ENCODE results near the gene GALNT17. TPM values are rescaled to one million over a fixed set of nuclear protein-coding genes. Genes with fewer than 3 reads are reported as not detected.

The GALNT17 gene
- total RNA-seq, 1 donor: not detected

DNA sequence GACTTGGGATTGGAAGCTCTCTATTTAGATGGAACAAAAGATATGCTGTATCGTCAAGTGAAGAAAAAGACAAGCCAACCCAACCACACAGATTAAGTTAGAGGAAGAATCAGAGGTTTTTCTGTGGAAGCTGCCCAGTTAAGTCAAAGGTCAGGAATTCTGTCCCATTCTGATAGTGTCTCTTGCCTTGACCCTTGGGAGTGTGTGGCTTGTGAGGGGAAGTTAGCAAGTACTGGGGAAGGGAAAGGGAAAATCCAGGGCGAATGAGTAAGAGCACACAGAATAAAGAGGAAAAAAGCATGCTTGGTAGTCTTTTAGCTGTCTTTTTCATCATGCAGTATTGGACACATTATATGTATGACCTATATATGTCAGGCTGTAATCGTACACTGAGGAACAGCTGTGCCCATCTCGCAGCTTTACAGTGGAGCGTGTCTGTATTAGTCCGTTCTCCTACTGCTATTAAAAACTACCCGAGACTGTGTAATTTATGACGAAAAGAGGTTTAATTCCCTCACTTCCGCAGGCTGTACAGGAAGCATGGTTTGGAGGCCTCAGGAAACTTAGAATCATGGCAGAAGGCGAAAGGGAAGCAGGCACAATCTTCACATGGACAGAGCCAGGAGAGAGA, 197.2 kb downstream of the GALNT17 start:
- DNase-seq (ENCODE audit: low read depth in 2 of 3, low spot score in 2 of 3): no peak

DNA sequence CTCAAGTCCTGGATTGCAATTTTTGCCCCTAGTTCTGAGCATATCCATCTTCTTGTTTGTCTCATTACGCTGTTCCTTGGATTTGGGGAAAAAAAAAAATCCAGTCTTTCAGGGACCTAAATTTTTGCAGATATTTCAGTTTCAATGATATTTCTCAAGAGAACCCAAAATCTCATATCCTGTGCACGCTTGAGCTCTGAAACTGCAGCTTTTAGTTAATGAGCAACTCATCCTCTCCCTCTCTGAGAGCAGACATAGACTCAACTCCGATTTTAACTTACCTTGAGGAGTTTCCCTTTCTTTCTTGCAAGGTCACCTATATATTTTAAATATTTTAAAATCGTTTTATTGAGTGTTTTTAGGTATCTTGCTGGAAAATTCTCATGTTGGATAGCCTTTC, 200.3 kb downstream of the GALNT17 start:
- no peak for DNase-seq (ENCODE audit: low read depth in 2 of 3, low spot score in 2 of 3)

DNA sequence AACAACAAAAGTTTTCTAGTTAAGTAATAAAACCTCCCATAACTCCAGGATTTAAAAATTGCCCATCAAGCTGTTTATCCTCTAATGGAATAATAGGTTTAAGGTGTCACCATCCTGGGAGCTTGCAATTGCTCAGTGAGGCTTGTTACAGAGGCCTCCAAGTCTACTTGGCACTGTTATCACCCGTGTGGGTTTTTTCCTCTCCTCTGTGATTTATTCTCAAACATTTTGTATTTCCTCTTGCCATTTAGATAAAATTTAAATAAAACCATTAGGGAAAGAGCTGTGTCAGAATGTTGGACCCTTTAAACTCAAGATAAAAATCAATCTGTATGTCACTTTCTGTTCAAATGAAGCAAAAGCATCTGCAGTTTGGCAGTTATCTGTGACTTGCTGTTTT, 202.6 kb downstream of the GALNT17 start:
- no peak for DNase-seq (ENCODE audit: low read depth in 2 of 3, low spot score in 2 of 3)

DNA sequence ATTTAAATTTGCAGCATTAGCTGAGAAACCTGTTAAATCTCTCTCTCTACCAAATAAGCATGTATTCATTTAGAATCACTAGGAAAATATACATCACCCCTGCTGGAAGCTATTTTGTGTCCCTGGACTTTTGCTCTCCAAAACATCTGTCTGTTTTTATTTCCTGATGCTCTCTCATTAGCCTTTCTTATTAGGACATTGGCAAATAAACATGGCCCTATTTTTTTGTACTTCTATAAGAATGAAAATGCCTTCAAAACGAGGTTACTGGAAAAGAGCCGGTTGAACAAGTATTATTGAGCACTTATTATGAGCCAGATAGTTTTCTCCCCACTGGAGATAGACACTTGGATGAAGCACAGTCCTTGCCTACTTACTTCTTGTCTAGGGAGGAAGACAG, 206.9 kb downstream of the GALNT17 start:
- DNase-seq (ENCODE audit: low read depth in 2 of 3, low spot score in 2 of 3): no peak

DNA sequence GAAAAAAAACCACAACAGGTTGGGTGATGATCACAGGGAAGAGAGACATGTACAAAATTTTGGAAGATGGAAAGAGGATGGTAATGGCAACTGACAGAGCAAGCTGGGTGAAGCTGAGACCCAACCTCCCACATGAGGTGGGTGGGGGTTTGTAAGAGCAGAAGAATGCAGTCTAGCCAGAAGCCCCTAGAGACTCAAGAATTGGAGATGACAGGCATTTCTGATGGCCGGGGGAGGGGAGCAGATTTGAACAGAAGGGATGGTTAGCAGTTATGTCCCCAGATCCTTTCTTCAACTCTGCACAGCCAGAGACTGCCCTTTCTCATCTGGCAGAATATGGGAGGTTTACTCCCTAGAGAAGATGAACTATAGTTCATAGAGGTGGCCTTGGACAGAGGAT, 208.0 kb downstream of the GALNT17 start:
- no peak for DNase-seq (ENCODE audit: low read depth in 2 of 3, low spot score in 2 of 3)

DNA sequence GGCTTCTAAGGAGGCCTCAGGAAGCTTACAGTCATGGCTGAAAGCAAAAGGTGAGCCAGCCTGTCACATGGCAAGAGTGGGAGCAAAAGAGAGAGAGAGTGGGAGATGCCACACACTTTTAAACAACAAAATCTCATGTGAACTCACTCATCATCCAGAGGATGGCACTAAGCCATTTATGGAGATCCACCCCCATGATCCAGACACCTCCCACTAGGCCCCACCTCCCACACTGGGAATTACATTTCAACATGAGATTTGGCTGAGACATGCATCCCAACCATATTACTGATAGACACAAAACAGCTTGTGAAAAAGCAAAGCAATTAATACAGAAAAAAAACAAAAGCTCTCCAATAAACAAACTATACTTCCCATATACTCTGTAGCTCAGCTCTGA, 210.3 kb downstream of the GALNT17 start:
- no peak for DNase-seq (ENCODE audit: low read depth in 2 of 3, low spot score in 2 of 3)

DNA sequence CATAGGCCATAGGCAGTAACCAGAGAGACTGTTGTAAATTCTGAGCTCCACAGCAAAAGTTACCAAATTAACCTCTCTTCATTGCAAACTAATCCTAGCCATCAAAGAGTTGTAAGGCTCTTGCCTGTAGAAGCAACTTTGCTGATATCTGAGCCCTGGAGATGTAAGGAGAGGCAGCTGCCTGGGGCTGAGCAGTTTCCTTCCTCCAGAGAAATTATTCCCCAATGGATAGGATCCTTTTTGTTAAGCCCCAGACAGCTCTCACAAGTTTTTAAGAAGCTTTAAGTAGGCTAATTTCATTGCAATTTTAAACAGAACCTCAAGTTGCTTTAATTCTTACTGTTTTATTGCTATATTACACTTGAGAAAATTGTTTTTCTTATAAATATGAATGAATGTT, 211.1 kb downstream of the GALNT17 start:
- DNase-seq (ENCODE audit: low read depth in 2 of 3, low spot score in 2 of 3): no peak

DNA sequence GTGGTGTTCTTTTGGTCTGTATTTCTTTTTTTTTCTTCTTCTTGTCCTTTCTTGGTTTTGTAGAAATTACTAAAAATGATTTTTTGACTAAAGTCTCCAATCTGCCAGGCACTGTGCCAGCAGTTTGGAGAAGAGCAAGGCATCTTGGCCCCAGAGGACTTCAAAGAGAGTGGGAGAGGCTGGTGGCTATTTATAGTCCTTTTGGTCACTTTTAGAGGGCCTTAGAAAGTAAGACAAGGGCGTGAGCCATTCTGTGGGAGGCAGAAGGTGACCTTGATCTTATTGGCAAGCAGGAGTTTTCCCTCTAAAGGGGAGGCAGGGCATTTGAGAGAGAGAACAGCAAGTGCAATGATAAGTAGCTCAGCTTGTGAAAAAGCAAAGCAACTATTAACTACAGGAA, 211.9 kb downstream of the GALNT17 start:
- DNase-seq (ENCODE audit: low read depth in 2 of 3, low spot score in 2 of 3): no peak

DNA sequence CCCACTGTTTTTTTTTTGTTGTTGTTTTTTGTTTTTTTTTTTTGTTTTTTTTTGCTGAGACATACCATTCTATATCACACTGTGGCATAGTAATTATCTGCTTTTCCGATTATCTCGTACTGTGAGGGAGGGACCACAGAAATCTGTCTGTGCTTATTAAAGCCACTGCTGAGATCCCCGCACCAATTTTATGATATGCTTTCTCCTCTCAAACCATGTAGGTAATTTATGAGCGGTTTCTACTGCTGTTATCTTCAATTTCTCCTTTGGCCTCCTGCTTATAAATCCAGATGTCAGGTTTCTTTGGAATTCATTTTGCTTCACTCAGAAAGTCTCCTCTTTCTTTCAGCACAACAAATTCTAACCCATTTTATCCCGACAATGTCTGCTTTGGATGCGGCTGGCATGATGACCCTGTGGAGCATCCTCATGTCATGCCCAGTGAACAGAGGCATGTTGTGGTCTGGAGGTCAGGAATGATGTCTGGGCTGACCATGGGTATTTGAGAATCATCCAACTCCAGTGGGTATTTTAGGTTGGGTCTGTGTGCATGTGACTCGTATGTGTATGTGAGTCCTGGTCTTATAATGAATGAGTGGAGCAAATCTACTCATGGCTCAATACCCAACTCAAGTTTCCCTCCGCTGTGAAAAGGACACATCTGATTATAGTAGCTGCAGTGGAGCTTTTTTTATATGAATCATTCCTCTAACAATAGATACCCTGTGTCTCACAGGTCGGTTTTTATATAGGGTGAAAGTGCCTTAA, 213.4 kb downstream of the GALNT17 start:
- no peak for DNase-seq (ENCODE audit: low read depth in 2 of 3, low spot score in 2 of 3)

DNA sequence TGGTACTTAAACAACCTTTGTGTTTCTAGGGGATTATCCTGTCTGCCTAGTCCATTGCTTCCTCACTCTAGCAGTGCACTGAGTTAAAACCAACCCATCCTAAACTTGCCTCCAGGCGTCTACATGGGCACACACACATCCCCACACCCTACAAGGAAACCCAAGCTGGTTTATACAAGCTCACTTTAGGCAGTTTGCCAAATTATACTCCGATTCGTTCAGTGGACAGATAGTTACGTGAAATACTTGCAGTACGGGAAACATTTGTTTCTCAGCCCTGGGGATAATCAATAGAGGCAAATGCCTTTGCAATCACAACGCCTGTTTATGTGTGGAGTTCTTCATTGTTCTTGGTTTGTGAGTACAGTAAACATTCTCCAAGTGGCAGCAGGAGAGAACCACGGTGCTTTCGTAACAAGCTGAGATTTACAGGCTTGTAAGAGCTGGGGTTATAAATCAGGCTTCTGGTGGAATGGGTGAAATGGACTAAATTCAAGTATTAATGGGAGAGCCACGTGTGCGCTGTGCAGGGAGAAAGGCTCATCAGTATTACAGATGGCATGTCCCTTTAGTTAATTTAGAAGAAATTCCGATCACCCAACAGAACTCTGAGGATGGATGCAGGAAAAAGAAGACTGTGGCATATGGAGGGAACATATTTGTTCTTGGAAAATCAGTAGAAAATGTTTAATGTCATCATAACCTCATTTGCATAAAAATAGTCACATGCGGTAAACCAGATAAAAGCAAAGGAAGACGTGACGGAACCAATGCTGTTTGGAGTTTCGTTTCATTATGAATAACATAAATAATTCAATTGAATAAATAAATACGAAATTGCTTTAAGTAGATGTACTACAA, 217.1 kb downstream of the GALNT17 start:
- no peak for DNase-seq (ENCODE audit: low read depth in 2 of 3, low spot score in 2 of 3)

DNA sequence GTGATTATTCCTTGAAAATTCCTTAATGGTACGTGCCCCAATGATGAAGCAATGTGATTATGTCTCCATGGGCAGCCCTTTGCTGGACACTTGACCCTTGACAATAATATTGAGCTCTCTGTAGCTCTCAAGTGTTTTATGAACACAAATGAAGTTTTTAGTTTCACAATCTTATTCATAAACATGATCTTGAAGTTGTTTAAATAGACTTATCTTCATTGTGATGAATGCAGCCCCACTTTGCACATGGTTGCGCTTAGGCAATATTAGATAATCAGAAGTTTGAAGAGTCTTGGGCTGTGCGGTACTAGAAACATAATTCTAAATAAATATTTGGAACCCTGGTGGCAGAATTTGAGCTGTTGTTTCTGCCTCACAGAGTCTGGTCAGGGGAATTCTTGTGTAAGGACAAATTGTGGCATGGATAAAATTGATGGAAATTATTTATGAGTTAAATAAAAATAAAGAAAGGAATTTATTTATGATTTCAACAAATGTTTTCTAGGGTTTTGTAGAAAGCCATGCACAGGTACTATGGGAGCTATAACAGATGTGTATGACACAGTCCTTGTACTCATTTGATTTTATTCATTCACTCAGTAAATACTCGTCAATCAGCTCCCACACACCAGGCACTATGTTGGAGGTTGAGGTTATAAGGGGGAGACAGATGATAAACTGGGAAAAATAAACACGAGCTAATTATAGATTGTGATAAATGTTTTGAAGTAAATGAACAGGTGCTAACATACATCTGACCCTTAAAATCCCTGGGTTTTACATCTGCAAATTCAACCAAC, 217.9 kb downstream of the GALNT17 start:
- no peak for DNase-seq (ENCODE audit: low read depth in 2 of 3, low spot score in 2 of 3)

DNA sequence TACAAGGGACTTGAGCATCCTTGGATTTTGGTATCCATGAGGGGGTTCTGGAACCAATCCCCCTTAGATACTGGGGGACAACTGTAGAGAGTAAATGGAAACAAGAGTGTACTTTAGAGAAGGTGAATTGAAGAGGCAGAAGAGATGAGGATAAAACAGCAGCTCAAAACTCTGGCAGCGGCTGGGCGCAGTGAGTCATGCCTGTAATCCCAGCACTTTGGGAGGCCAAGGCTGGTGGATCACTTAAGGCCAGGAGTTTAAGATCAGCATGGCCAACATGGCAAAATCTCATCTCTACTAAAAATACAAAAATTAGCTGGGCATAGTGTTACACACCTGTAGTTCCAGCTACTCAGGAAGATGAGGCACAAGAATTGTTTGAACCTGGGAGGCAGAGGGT, 218.7 kb downstream of the GALNT17 start:
- no peak for DNase-seq (ENCODE audit: low read depth in 2 of 3, low spot score in 2 of 3)

DNA sequence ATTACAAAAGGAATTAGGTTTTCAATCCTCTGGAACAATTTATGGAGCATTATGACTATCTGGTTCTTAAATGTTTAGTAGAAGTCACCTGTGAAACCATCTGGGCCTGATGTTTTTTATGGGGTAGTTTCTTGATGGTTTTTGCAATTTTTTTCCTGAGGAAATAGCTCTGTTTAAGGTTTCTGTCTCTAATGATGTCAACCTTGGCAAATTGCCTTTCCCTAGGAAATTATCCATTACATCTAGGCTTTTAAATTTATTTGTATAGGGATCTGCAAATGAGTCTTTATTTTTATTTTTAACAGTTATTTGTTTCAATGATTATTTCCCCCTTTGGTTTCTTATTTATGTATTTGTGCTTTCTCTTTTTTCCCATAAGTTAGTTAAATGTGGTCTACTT, 222.8 kb downstream of the GALNT17 start:
- DNase-seq (ENCODE audit: low read depth in 2 of 3, low spot score in 2 of 3): no peak

DNA sequence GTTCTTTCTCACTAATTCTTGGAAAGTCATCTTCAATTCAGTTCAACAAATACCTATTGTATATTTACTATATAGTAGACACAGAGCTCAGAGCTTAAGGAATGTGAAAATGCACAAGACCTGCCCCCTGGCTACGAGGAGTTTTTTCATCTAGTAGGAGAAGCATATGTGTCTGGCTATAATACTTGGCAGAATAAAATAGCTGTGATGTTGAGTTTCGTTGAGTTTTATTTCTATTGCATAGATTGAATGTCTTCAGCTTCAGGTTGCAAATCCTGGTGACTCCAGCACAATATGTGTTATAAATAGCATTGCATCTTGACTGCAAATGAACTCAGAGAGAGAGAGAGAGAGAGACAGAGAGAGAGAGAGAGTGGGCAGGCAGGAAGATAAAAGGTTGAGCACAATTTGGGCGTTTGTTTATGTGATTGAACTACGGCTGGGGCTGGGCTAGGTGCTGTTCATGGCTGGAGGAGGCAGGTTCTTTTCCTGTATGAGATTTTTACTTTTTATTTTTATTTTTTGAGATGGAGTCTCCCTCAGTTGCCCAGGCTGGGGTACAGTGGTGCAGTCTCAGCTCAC, 229.6 kb downstream of the GALNT17 start:
- DNase-seq (ENCODE audit: low read depth in 2 of 3, low spot score in 2 of 3): no peak

DNA sequence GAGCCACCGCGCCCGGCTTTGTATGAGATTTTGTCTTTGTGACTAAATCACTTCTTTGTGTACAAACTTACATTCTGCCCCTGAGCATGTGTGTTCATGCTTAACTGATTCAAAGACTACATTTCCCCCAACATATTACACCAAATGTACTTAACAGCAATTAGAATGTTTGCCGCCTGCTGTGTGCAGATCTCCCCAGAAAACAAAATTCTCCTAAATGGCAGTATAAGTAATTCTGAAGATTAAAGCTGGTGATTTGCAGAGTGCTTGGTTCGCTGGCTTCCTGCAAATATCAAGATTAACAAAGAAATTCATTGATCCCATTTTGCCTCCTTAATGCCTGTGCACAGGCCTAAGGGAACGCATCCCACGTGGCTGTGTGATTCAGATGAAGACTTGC, 230.3 kb downstream of the GALNT17 start:
- no peak for DNase-seq (ENCODE audit: low read depth in 2 of 3, low spot score in 2 of 3)

DNA sequence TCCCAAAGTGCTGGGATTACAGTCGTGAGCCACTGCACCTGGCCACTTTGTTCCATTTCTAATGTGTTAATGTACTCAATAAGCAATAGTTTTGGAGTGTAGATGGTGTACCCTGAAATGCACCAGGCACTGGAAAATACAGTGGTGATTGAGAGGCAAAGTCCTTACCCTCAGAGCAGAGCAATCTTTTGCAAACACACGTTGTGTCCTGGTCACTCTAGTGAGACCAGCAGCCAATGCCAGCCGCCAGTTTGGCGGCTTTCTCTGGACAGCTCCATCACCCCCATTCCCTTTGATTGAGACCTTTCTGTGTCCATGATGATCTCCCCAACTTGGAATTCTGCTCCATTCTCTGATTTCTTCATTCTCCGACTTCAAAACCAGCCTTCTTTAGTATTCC, 231.3 kb downstream of the GALNT17 start:
- DNase-seq (ENCODE audit: low read depth in 2 of 3, low spot score in 2 of 3): no peak

DNA sequence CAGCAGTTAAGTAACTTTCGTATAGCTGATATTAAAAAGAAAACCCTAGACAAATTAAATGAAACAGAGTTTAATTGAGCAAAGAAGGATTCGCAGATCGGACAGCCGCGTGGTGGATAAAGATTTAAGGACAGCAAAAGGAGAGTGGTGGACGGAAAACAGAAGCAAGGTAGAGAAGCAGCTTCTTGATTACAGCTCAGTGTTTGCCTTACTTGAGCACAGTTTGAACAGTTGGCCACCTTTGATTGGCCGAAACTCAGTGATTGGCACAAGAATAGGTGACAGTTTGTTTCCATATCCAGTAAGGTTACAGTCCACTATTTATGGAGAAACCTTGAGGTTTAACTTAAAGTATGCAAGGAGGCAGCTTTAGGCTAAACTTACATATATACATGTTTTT, 231.7 kb downstream of the GALNT17 start:
- DNase-seq (ENCODE audit: low read depth in 2 of 3, low spot score in 2 of 3): no peak

DNA sequence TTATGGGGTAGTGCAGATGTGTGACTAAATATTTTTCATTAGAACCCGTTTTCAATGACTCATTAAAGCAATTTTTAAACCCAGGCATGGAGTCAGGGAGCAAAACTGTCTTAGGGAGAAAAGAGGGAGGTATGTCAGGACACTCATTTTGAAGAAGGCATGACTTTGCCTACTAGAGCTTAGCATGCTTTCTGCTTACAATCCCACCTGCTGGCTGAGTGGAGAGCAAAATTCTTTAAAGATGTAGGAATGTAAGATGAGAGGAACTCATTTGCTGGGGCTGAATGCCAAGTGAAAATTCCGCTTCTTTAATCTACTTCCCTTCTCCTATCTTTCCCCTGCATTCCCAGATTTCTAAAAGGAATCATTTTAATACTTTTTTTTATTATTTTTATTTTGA, 232.6 kb downstream of the GALNT17 start:
- no peak for DNase-seq (ENCODE audit: low read depth in 2 of 3, low spot score in 2 of 3)

DNA sequence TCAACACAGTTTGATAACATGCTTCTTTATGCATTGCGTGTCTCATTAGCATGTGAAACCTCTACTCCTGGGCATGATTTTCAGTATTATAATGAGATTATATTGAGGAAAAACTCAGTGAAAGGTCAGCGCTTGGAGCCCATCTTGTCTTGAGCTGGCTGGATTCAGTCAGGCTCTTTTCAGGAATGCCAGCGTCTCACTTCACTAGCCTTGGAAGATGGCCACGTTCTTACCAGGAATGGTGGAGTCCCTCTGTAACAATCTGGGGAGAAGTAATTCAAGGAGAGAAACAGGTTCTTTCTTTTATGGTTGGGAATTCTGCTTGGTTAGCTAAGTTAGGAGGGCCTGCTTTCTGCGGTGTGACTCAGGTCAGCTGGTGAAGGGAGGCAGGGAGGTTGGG, 241.0 kb downstream of the GALNT17 start:
- no peak for DNase-seq (ENCODE audit: low read depth in 2 of 3, low spot score in 2 of 3)

DNA sequence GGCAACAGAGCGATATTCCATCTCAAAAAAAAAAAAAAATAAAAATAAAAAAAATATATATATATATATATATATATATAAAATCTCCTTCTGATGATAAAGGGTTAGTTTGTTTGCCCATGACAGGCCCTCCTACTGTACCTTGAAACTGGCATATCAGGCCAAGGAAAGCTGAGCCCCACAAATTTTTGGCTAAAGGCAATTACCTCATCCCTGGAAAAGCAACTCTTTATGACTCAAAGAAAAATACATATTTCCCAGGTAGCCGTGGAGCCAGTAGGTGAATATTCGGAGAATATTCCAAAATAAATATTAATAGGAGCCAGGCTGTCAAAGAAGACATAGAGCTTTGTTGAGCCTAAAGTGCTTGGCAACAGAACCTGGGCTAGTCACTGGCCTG, 245.1 kb downstream of the GALNT17 start:
- DNase-seq (ENCODE audit: low read depth in 2 of 3, low spot score in 2 of 3): no peak

DNA sequence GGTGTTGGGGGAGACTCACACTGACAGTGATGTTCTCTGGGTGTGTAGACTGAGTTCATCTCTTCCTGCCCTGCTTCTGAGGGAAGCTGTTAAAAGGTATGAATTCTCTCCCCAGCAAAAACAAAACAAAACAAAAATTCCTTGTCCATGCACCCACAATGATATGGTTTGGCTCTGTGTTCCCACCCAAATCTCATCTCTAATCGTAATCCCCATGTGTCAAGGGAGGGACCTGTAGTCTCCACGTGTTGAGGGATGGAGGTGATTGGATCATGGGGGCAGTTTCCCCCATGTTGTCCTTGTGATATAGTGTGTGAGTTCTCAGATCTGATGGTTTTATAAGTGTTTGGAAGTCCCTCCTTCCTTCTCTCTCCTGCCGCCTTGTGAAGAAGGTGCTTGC, 245.5 kb downstream of the GALNT17 start:
- DNase-seq (ENCODE audit: low read depth in 2 of 3, low spot score in 2 of 3): no peak

All from hematopoietic multipotent progenitor cell (in vitro differentiated cells).